Suprapubic skin (tissue), 4 donors: ENCODE data around the gene PTF1A. TPM values are rescaled to one million over a fixed set of nuclear protein-coding genes. Genes with fewer than 3 reads are reported as not detected.
"Not testable (repeated sequence)": the region's sequence is repeated elsewhere in the genome, so short reads cannot be mapped to it uniquely, and the experiment has no call there.

ENCODE experiments used
- DNase-seq, 2 donors: peaks; one replicate each; pipeline ENCODE4 v3.0.0-alpha.2; 2019; ENCODE audit warnings: low spot score in 2 of 2
- H3K27ac ChIP-seq: fragments of 200-600 bp; sonication (generic); one replicate; pipeline ENCODE4 v1.5.1; 2019
- H3K27me3 ChIP-seq: fragments of 200-600 bp; sonication (generic); one replicate; pipeline ENCODE4 v1.5.1; 2019
- H3K36me3 ChIP-seq: fragments of 200-600 bp; sonication (generic); one replicate; pipeline ENCODE4 v1.5.1; 2019
- H3K4me1 ChIP-seq: fragments of 200-600 bp; sonication (generic); one replicate; pipeline ENCODE4 v1.5.1; 2019
- H3K4me3 ChIP-seq: fragments of 200-600 bp; sonication (generic); one replicate; pipeline ENCODE4 v1.5.1; 2019; ENCODE audit warnings: mild to moderate bottlenecking
- H3K9me3 ChIP-seq: fragments of 200-600 bp; sonication (generic); one replicate; pipeline ENCODE4 v1.5.1; 2019
- CTCF ChIP-seq, 2 donors: fragments of 200-600 bp in 1 of 2; fragments of 450-650 bp in 1 of 2; sonication (generic) in 1 of 2; IDR thresholded peaks; one replicate each; pipeline ENCODE4 v1.5.1; 2016 to 2019; ENCODE audit warnings: antibody characterized with exemption in 2 of 2, mild to moderate bottlenecking in 1 of 2, moderate library complexity in 1 of 2
- EP300 ChIP-seq: sonication (generic); formaldehyde crosslinking; IDR thresholded peaks from one replicate; pipeline ENCODE4 v1.6.1; 2017; ENCODE audit warnings: antibody characterized with exemption
- POLR2A ChIP-seq, 2 donors: fragments of 450-650 bp; IDR thresholded peaks; one replicate each; pipeline ENCODE4 v1.6.1; 2017; ENCODE audit warnings: antibody characterized with exemption in 2 of 2, mild to moderate bottlenecking in 2 of 2, moderate library complexity in 2 of 2
- POLR2AphosphoS5 ChIP-seq, 3 donors: sonication (generic); formaldehyde crosslinking; IDR thresholded peaks; one replicate each; pipeline ENCODE4 v1.6.1; 2017; ENCODE audit warnings: antibody characterized with exemption in 3 of 3
- WGBS: methylation state at CpG from one replicate; pipeline ENCODE4 v1.1.5; 2018; 5-methylcytosine and 5-hydroxymethylcytosine counted together
- total RNA-seq, 4 donors: library from RNA; depleted of rRNA; stranded (reverse); fragments of >200 nt; gene quantifications; one replicate each; pipeline ENCODE4 v1.1.0, GENCODE V29; 2016

Gene PTF1A
- total RNA-seq, 4 donors from 2014 or later: not detected

GRCh38 chr10:23205972-23206642 is 14.0 kb downstream of the PTF1A start:
- DNase-seq: no peak
- Histone ChIP-seq H3K4me3 (no peak overlapping the region), H3K9me3 (no peaks in the 10 kb centered on the region), H3K4me1 (no peaks in the 10 kb centered on the region), H3K27me3 (peaks cover 48% of the 10 kb centered on the region), H3K36me3 (no peaks in the 10 kb centered on the region), H3K27ac (no peak overlapping the region)
- TF ChIP-seq CTCF (IDR thresholded peaks at IDR 0.05): no peak
- TF ChIP-seq POLR2AphosphoS5 (IDR thresholded peaks at IDR 0.05): no peak
- no peak for TF ChIP-seq EP300
- TF ChIP-seq POLR2A (IDR thresholded peaks at IDR 0.05): no peak
- 38% methylated on average over 3 of the region's 3 CpGs for WGBS

- Histone ChIP-seq H3K4me1 (no peaks in the 10 kb centered on the region), H3K4me3 (no peak overlapping the region), H3K36me3 (no peaks in the 10 kb centered on the region), H3K27ac (no peak overlapping the region), H3K27me3 (no peaks in the 10 kb centered on the region), H3K9me3 (no peaks in the 10 kb centered on the region)
- TF ChIP-seq CTCF (IDR thresholded peaks at IDR 0.05): no peak
- WGBS: 96% methylated on average over 1 of the region's 1 CpG
- no peak for DNase-seq
Observed at GRCh38 chr10:23217471-23217870, 25.4 kb downstream of the PTF1A start.

- no peak for DNase-seq
- no peaks in the 10 kb centered on the region for H3K9me3 ChIP-seq
- H3K27me3 ChIP-seq: no peaks in the 10 kb centered on the region
- no peak overlapping the region for H3K27ac ChIP-seq
- H3K4me1 ChIP-seq: no peaks in the 10 kb centered on the region
- WGBS: 53% methylated on average over 1 of the region's 1 CpG
- no peak overlapping the region for H3K4me3 ChIP-seq
- no peaks in the 10 kb centered on the region for H3K36me3 ChIP-seq
- TF ChIP-seq EP300: no peak
- no peak for TF ChIP-seq CTCF (IDR thresholded peaks at IDR 0.05)
- TF ChIP-seq POLR2A (IDR thresholded peaks at IDR 0.05): no peak
- TF ChIP-seq POLR2AphosphoS5 (IDR thresholded peaks at IDR 0.05): no peak
Observed at GRCh38 chr10:23230582-23230981, 38.5 kb downstream of the PTF1A start.

GRCh38 chr10:23238015-23238414 is 45.9 kb downstream of the PTF1A start:
- H3K36me3 ChIP-seq: no peaks in the 10 kb centered on the region
- H3K9me3 ChIP-seq: peaks cover 3% of the 10 kb centered on the region
- H3K27me3 ChIP-seq: no peaks in the 10 kb centered on the region
- TF ChIP-seq CTCF (IDR thresholded peaks at IDR 0.05) (no peak), POLR2A (IDR thresholded peaks at IDR 0.05) (no peak), EP300 (no peak), POLR2AphosphoS5 (IDR thresholded peaks at IDR 0.05) (no peak)
- 80% methylated on average over 3 of the region's 3 CpGs for WGBS
- DNase-seq: no peak
- H3K27ac ChIP-seq: no peak overlapping the region
- H3K4me1 ChIP-seq: no peaks in the 10 kb centered on the region
- H3K4me3 ChIP-seq: no peak overlapping the region

- H3K36me3 ChIP-seq, DNase-seq, H3K27me3 ChIP-seq, H3K4me1 ChIP-seq, H3K4me3 ChIP-seq, H3K9me3 ChIP-seq, H3K27ac ChIP-seq: not testable (repeated sequence)
- WGBS: 86% methylated on average over 1 of the region's 1 CpG
Observed at GRCh38 chr10:23241779-23242178, 49.7 kb downstream of the PTF1A start.

Other genes starting within 250 kb of the PTF1A start
- 10 to 100 TPM in 2 of 4 donors, 1 to 10 TPM in 2; 4.7 to 13.4 (median 9.4) TPM for gene MSRB2, start 96.7 kb upstream of the PTF1A start, total RNA-seq
- gene C10orf67, start 152.5 kb downstream of the PTF1A start, total RNA-seq: 1 to 10 TPM in 3 of 4 donors, under 1 TPM in 1; 0.93 to 1.5 (median 1.5) TPM
- gene OTUD1, start 246.8 kb downstream of the PTF1A start, total RNA-seq: 10 to 100 TPM; 23.1 to 34.9 (median 26.0) TPM